ENCODE measurements around the gene MYO1B. TPM values are rescaled to one million over a fixed set of nuclear protein-coding genes. Genes with fewer than 3 reads are reported as not detected.

The MYO1B gene
- total RNA-seq, 1 experiment from 2014 or later, result 93.0 TPM

DNA sequence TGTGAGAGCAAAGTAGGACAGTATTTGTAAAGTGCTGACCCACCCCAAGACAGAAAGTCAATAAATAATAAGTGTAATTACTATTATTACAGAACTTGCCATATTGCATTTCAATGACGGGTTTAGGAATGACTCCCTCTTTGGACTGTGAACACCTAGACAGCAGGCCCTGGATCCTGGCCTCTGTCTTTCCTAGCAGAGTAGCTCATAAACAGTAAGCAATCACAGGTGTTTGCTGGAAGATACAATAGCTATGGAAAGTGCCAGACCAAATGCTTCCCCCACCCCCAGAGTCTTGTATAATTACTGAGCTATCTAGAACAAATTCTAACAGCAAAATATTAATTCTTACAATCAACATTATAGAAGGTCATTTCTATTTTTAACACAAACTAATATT is 20.1 kb upstream of the MYO1B start:
- Histone ChIP-seq H4K20me1 (ENCODE audit: low read length) (no peaks in the 10 kb centered on the region), H3K4me1 (ENCODE audit: insufficient read depth, low read length) (peaks cover 7% of the 10 kb centered on the region), H2AFZ (ENCODE audit: low read length) (no peak overlapping the region), H3F3A (ENCODE audit: low read length, unreplicated experiment) (no peaks in the 10 kb centered on the region), H3K27me3 (ENCODE audit: low read length) (no peaks in the 10 kb centered on the region), H3K9me3 (ENCODE audit: low read length) (no peaks in the 10 kb centered on the region), H3K79me2 (ENCODE audit: low read length) (no peaks in the 10 kb centered on the region), H3K36me3 (ENCODE audit: low read depth, low read length) (no peaks in the 10 kb centered on the region), H3K27ac (ENCODE audit: low read length) (no peak overlapping the region), H3K9ac (ENCODE audit: low read length) (no peak overlapping the region), H3K9me2 (replicated peaks; ENCODE audit: low read length) (no peaks in the 10 kb centered on the region), H3K4me2 (ENCODE audit: low read length) (no peak overlapping the region), H3K4me3 (ENCODE audit: low read length) (no peak overlapping the region)
- no peak for TF ChIP-seq EZH2 (IDR thresholded peaks at IDR 0.05; ENCODE audit: low read length, unreplicated experiment)
- TF ChIP-seq EZH2phosphoT487 (IDR thresholded peaks at IDR 0.05; ENCODE audit: borderline replicate concordance, low read length), result no peak
- TF ChIP-seq, protein P1, sequence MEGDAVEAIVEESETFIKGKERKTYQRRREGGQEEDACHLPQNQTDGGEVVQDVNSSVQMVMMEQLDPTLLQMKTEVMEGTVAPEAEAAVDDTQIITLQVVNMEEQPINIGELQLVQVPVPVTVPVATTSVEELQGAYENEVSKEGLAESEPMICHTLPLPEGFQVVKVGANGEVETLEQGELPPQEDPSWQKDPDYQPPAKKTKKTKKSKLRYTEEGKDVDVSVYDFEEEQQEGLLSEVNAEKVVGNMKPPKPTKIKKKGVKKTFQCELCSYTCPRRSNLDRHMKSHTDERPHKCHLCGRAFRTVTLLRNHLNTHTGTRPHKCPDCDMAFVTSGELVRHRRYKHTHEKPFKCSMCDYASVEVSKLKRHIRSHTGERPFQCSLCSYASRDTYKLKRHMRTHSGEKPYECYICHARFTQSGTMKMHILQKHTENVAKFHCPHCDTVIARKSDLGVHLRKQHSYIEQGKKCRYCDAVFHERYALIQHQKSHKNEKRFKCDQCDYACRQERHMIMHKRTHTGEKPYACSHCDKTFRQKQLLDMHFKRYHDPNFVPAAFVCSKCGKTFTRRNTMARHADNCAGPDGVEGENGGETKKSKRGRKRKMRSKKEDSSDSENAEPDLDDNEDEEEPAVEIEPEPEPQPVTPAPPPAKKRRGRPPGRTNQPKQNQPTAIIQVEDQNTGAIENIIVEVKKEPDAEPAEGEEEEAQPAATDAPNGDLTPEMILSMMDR (conservative IDR thresholded peaks at IDR 0.05; ENCODE audit: low read depth, low read length), result no peak
- ChIA-PET POLR2A (ENCODE audit: unreplicated experiment) (no interaction called here), CTCF (no interaction called here)
- no TSS peak for BruUV-seq (replicated peaks)
- intact Hi-C loops (cut with micrococcal nuclease), result no loop called here
- DNase-seq, result no peak
- no peak for ATAC-seq

DNA sequence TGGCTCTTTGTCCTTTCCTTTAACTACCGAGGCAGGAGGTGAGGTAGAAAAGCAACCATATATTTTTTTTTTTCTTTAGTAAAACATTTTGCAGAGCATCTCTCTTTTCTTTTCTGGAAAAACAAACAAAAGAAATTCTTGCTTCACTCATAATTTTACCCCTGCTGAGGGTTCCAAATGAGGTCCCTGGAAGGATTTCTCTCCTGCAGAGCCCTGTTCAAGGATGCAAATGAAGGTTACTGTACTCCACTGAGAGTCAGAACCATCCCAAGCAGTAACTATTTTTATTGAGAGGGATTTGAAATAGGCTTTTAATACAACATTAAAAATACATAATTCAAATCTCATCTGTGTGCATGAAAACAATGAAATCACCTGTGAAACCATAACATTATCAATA is 19.5 kb upstream of the MYO1B start:
- no peaks in the 10 kb centered on the region for H3F3A ChIP-seq (ENCODE audit: low read length, unreplicated experiment)
- no peak overlapping the region for H3K9ac ChIP-seq (ENCODE audit: low read length)
- CTCF ChIA-PET, result no interaction called here
- no peaks in the 10 kb centered on the region for H3K9me3 ChIP-seq (ENCODE audit: low read length)
- no peak overlapping the region for H3K27ac ChIP-seq (ENCODE audit: low read length)
- DNase-seq (no peak), ATAC-seq (no peak)
- H2AFZ ChIP-seq (ENCODE audit: low read length), result no peak overlapping the region
- H3K4me2 ChIP-seq (ENCODE audit: low read length), result no peak overlapping the region
- H3K9me2 ChIP-seq (replicated peaks; ENCODE audit: low read length), result no peaks in the 10 kb centered on the region
- intact Hi-C loops (cut with micrococcal nuclease), result no loop called here
- H3K4me1 ChIP-seq (ENCODE audit: insufficient read depth, low read length), result peaks cover 9% of the 10 kb centered on the region
- H3K27me3 ChIP-seq (ENCODE audit: low read length), result no peaks in the 10 kb centered on the region
- BruUV-seq (replicated peaks), result no TSS peak
- POLR2A ChIA-PET (ENCODE audit: unreplicated experiment), result no interaction called here
- no peaks in the 10 kb centered on the region for H3K79me2 ChIP-seq (ENCODE audit: low read length)
- no peaks in the 10 kb centered on the region for H4K20me1 ChIP-seq (ENCODE audit: low read length)
- H3K36me3 ChIP-seq (ENCODE audit: low read depth, low read length), result no peaks in the 10 kb centered on the region
- TF ChIP-seq, protein P1 (conservative IDR thresholded peaks at IDR 0.05; ENCODE audit: low read depth, low read length), result no peak
- TF ChIP-seq EZH2phosphoT487 (IDR thresholded peaks at IDR 0.05; ENCODE audit: borderline replicate concordance, low read length), result no peak
- TF ChIP-seq EZH2 (IDR thresholded peaks at IDR 0.05; ENCODE audit: low read length, unreplicated experiment), result no peak
- H3K4me3 ChIP-seq (ENCODE audit: low read length), result no peak overlapping the region

DNA sequence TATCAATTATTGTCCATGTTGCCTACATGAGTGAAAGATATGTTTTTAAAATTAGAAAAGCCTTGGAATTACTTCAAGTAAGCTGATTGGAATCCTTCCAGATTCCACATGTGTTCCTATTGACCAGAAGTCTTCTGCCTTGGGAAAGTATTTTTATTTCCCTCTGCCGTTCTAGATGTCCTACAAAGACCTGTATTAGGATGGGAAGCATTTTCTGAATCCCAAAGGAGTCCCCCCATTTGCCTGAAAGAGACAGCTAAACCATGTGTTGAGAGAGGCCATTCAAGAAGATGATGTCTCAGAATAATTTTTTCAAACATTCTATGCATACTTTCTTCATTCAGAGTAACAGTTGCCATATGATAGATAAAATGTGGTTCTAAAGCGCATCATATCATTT is 19.0 kb upstream of the MYO1B start:
- intact Hi-C loops (cut with micrococcal nuclease), result no loop called here
- no peaks in the 10 kb centered on the region for H3K36me3 ChIP-seq (ENCODE audit: low read depth, low read length)
- no peaks in the 10 kb centered on the region for H3K27me3 ChIP-seq (ENCODE audit: low read length)
- no peaks in the 10 kb centered on the region for H3K79me2 ChIP-seq (ENCODE audit: low read length)
- H3K4me2 ChIP-seq (ENCODE audit: low read length), result no peak overlapping the region
- H3F3A ChIP-seq (ENCODE audit: low read length, unreplicated experiment), result no peaks in the 10 kb centered on the region
- no peak overlapping the region for H2AFZ ChIP-seq (ENCODE audit: low read length)
- BruUV-seq (replicated peaks), result no TSS peak
- no peak overlapping the region for H3K4me3 ChIP-seq (ENCODE audit: low read length)
- no peak overlapping the region for H3K27ac ChIP-seq (ENCODE audit: low read length)
- H3K9me2 ChIP-seq (replicated peaks; ENCODE audit: low read length), result no peaks in the 10 kb centered on the region
- H3K4me1 ChIP-seq (ENCODE audit: insufficient read depth, low read length), result peaks cover 9% of the 10 kb centered on the region
- DNase-seq (no peak), ATAC-seq (no peak)
- POLR2A ChIA-PET (ENCODE audit: unreplicated experiment), result no interaction called here
- CTCF ChIA-PET, result no interaction called here
- TF ChIP-seq EZH2phosphoT487 (IDR thresholded peaks at IDR 0.05; ENCODE audit: borderline replicate concordance, low read length), result no peak
- H4K20me1 ChIP-seq (ENCODE audit: low read length), result no peaks in the 10 kb centered on the region
- no peaks in the 10 kb centered on the region for H3K9me3 ChIP-seq (ENCODE audit: low read length)
- no peak overlapping the region for H3K9ac ChIP-seq (ENCODE audit: low read length)

Data from PC-3 (cell line).